HG02588 (cell line): ENCODE data around the gene CASQ1.
A peak's percentile ranks its signal among the peaks of the same experiment; 100 is the strongest.

Experiments used
- ATAC-seq: cut with Tn5 transposase; IDR thresholded peaks from one replicate; pipeline ENCODE4 v1.9.1; 2021; ENCODE audit warnings: mild to moderate bottlenecking, moderate library complexity; ENCODE audit not compliant: unreplicated experiment

The CASQ1 gene

GRCh38 chr1:160204526-160205241 lies 14.3 kb downstream of the CASQ1 start:
- peak; percentile 69 for ATAC-seq

- ATAC-seq, result peak; percentile 46
These were observed 15.1 kb downstream of the CASQ1 start, which contains the start of gene PEA15 for GRCh38 chr1:160205242-160206035. Gene PEA15 (plus strand): TSS chr1:160205384. CDS start chr1:160211545, 6,161 bp downstream.

- ATAC-seq, result peak; percentile 29
These were observed 15.6 kb downstream of the CASQ1 start for GRCh38 chr1:160206036-160206389.

- no peak for ATAC-seq
These were observed 16.2 kb downstream of the CASQ1 start for GRCh38 chr1:160206421-160207117.

GRCh38 chr1:160207118-160207650 lies 16.8 kb downstream of the CASQ1 start:
- ATAC-seq, result no peak

GRCh38 chr1:160207771-160208556 lies 17.6 kb downstream of the CASQ1 start:
- no peak for ATAC-seq

GRCh38 chr1:160208557-160209320 lies 18.4 kb downstream of the CASQ1 start:
- ATAC-seq, result no peak

GRCh38 chr1:160209321-160210046 lies 19.1 kb downstream of the CASQ1 start:
- ATAC-seq, result no peak

GRCh38 chr1:160210561-160210960 lies 20.2 kb downstream of the CASQ1 start:
- no peak for ATAC-seq

- ATAC-seq, result no peak
These were observed 20.8 kb downstream of the CASQ1 start for GRCh38 chr1:160211046-160211790.

- no peak for ATAC-seq
These were observed 24.2 kb downstream of the CASQ1 start for GRCh38 chr1:160214481-160215140.

- no peak for ATAC-seq
These were observed 25.9 kb downstream of the CASQ1 start for GRCh38 chr1:160216301-160216700.

- ATAC-seq, result no peak
These were observed 27.2 kb downstream of the CASQ1 start for GRCh38 chr1:160217481-160218051.

- ATAC-seq, result no peak
These were observed 28.9 kb downstream of the CASQ1 start for GRCh38 chr1:160219062-160219929.

- no peak for ATAC-seq
These were observed 29.9 kb downstream of the CASQ1 start for GRCh38 chr1:160220301-160220700.

- no peak for ATAC-seq
These were observed 30.7 kb downstream of the CASQ1 start for GRCh38 chr1:160221089-160221488.

- no peak for ATAC-seq
These were observed 32.2 kb downstream of the CASQ1 start for GRCh38 chr1:160222546-160222945.
